Glutamatergic neuron (in vitro differentiated cells): ENCODE measurements around the gene FNDC1. TPM values are rescaled to one million over a fixed set of nuclear protein-coding genes. Genes with fewer than 3 reads are reported as not detected.

ENCODE experiments used
- DNase-seq: peaks from one replicate; pipeline ENCODE4 v3.0.0; 2022
- H3K27ac Mint-ChIP-seq: one replicate; pipeline ENCODE4 v1.8.0; 2020; ENCODE audit warnings: mild to moderate bottlenecking, mixed read lengths, inconsistent platforms; ENCODE audit not compliant: unreplicated experiment
- H3K27me3 Mint-ChIP-seq: one replicate; pipeline ENCODE4 v1.8.0; 2020; ENCODE audit warnings: mild to moderate bottlenecking, moderate library complexity, mixed read lengths, inconsistent platforms; ENCODE audit not compliant: unreplicated experiment
- H3K36me3 Mint-ChIP-seq: one replicate; pipeline ENCODE4 v1.8.0; 2020; ENCODE audit warnings: mild to moderate bottlenecking, mixed read lengths, inconsistent platforms; ENCODE audit not compliant: unreplicated experiment
- H3K4me1 Mint-ChIP-seq: one replicate; pipeline ENCODE4 v1.8.0; 2020; ENCODE audit warnings: mild to moderate bottlenecking, low read depth, mixed read lengths, inconsistent platforms; ENCODE audit not compliant: unreplicated experiment
- H3K4me3 Mint-ChIP-seq: one replicate; pipeline ENCODE4 v1.8.0; 2020; ENCODE audit warnings: mild to moderate bottlenecking, mixed read lengths, inconsistent platforms; ENCODE audit not compliant: unreplicated experiment
- H3K9me3 Mint-ChIP-seq: one replicate; pipeline ENCODE4 v1.8.0; 2020; ENCODE audit warnings: mild to moderate bottlenecking, moderate library complexity, mixed read lengths, inconsistent platforms; ENCODE audit not compliant: unreplicated experiment
- CTCF ChIP-seq: fragments of 200-600 bp; sonication (generic); IDR thresholded peaks from one replicate; pipeline ENCODE4 v1.5.0; 2021; ENCODE audit not compliant: partially characterized antibody, unreplicated experiment
- total RNA-seq: library from RNA; stranded (reverse); fragmentation: NEBNext Ultra II Directional; extraction: Animal tissue kit (Norgen Biotek cat#: 25700); gene quantifications from one replicate; pipeline ENCODE4 v1.2.1, GENCODE V29; 2021; ENCODE audit not compliant: unreplicated experiment

The FNDC1 gene
- total RNA-seq, 1 donor from 2014 or later: 0.88 TPM

GRCh38 chr6:159303159-159303558, 134.0 kb downstream of the FNDC1 start:
- no peak for TF ChIP-seq CTCF
- no peak overlapping the region for H3K4me3 Mint-ChIP-seq
- no peak overlapping the region for H3K27ac Mint-ChIP-seq
- H3K9me3 Mint-ChIP-seq: no peaks in the 10 kb centered on the region
- H3K36me3 Mint-ChIP-seq: peaks cover 3% of the 10 kb centered on the region
- DNase-seq: no peak
- peaks cover 2% of the 10 kb centered on the region for H3K27me3 Mint-ChIP-seq
- H3K4me1 Mint-ChIP-seq: no peaks in the 10 kb centered on the region

- peaks cover 1% of the 10 kb centered on the region for H3K36me3 Mint-ChIP-seq
- no peaks in the 10 kb centered on the region for H3K9me3 Mint-ChIP-seq
- no peaks in the 10 kb centered on the region for H3K4me1 Mint-ChIP-seq
- no peak overlapping the region for H3K27ac Mint-ChIP-seq
- no peak for TF ChIP-seq CTCF
- no peak overlapping the region for H3K4me3 Mint-ChIP-seq
- peaks cover 2% of the 10 kb centered on the region for H3K27me3 Mint-ChIP-seq
- no peak for DNase-seq
Observed at GRCh38 chr6:159303784-159304183, 134.6 kb downstream of the FNDC1 start.

GRCh38 chr6:159304641-159305040, 135.4 kb downstream of the FNDC1 start:
- Mint-ChIP-seq H3K36me3 (no peaks in the 10 kb centered on the region), H3K4me1 (no peaks in the 10 kb centered on the region), H3K4me3 (no peak overlapping the region), H3K27me3 (peaks cover 2% of the 10 kb centered on the region), H3K9me3 (no peaks in the 10 kb centered on the region), H3K27ac (no peak overlapping the region)
- DNase-seq: no peak
- TF ChIP-seq CTCF: no peak

- no peaks in the 10 kb centered on the region for H3K4me1 Mint-ChIP-seq
- no peak for DNase-seq
- no peak for TF ChIP-seq CTCF
- H3K27me3 Mint-ChIP-seq: peaks cover 2% of the 10 kb centered on the region
- H3K36me3 Mint-ChIP-seq: no peaks in the 10 kb centered on the region
- no peak overlapping the region for H3K4me3 Mint-ChIP-seq
- H3K27ac Mint-ChIP-seq: no peak overlapping the region
- no peaks in the 10 kb centered on the region for H3K9me3 Mint-ChIP-seq
Observed at GRCh38 chr6:159305159-159305558, 136.0 kb downstream of the FNDC1 start.

GRCh38 chr6:159305804-159306537, 136.8 kb downstream of the FNDC1 start:
- H3K27me3 Mint-ChIP-seq: peaks cover 2% of the 10 kb centered on the region
- no peak overlapping the region for H3K4me3 Mint-ChIP-seq
- DNase-seq: no peak
- no peaks in the 10 kb centered on the region for H3K9me3 Mint-ChIP-seq
- TF ChIP-seq CTCF: no peak
- no peak overlapping the region for H3K27ac Mint-ChIP-seq
- H3K36me3 Mint-ChIP-seq: no peaks in the 10 kb centered on the region
- H3K4me1 Mint-ChIP-seq: no peaks in the 10 kb centered on the region
